ENCODE data around the gene ABCA3. TPM values are rescaled to one million over a fixed set of nuclear protein-coding genes. Genes with fewer than 3 reads are reported as not detected.

Gene ABCA3
- total and polyA plus RNA-seq, 11 donors: 6.7 to 16.5 (median 9.6) TPM

DNA sequence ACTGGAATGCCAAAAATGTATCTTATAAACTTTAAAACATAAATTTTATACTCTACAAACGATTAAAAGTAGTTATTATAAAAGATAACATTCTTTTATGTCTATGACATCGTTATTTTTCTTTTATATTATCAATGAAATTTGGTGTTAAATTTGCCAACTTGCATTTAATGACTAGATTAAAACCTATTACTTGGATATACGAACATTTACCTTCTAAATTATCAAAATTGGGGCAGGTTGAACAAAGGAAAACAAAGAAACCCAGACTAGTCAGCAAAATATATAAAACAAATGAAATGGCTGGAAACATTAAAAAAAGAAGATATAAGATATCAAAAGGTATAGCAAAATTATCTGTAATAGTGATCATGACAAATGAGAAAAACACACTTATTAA is 34.1 kb upstream of the ABCA3 start:
- Histone ChIP-seq H3K27ac (no peak overlapping the region), H3K4me1 (peaks cover 0 to 20% (median 9%) of the 10 kb centered on the region in 12 donors), H3K9me3 (no peaks in the 10 kb centered on the region), H3K27me3 (no peaks in the 10 kb centered on the region), H3K36me3 (no peaks in the 10 kb centered on the region), H3K4me3 (no peak overlapping the region)
- intact Hi-C loops (cut with DNase I): no loop called here
- ATAC-seq (no peak), DNase-seq (no peak)
- 65 to 68% (median 65%) methylated on average over 3 of the region's 3 CpGs for WGBS, 4 donors
- TF ChIP-seq, protein P1, sequence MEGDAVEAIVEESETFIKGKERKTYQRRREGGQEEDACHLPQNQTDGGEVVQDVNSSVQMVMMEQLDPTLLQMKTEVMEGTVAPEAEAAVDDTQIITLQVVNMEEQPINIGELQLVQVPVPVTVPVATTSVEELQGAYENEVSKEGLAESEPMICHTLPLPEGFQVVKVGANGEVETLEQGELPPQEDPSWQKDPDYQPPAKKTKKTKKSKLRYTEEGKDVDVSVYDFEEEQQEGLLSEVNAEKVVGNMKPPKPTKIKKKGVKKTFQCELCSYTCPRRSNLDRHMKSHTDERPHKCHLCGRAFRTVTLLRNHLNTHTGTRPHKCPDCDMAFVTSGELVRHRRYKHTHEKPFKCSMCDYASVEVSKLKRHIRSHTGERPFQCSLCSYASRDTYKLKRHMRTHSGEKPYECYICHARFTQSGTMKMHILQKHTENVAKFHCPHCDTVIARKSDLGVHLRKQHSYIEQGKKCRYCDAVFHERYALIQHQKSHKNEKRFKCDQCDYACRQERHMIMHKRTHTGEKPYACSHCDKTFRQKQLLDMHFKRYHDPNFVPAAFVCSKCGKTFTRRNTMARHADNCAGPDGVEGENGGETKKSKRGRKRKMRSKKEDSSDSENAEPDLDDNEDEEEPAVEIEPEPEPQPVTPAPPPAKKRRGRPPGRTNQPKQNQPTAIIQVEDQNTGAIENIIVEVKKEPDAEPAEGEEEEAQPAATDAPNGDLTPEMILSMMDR (IDR thresholded peaks at IDR 0.05): no peak
- no peak for TF ChIP-seq POLR2A (IDR thresholded peaks at IDR 0.05)

DNA sequence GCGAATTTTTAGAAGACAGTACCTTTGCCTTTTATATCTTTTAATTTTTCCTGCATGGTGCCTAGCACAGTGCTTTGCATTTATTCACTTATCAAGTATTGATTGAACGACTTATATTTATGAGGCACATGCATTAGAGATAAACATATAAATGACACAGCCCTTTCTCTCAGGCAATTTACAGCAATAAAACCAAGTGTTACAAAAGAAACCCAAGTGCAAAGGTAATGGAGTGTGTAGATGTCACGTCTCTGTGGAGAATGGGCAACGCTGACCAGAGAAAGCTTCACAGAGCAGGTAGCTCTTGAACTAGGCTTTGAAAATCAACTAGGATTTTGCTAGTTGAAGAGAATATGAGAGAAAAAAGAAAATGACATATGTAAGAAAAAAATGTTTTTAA is 32.6 kb upstream of the ABCA3 start:
- Histone ChIP-seq H3K27ac (no peak overlapping the region), H3K36me3 (no peaks in the 10 kb centered on the region), H3K4me1 (peaks cover 0 to 20% (median 9%) of the 10 kb centered on the region in 12 donors), H3K27me3 (no peaks in the 10 kb centered on the region), H3K9me3 (no peaks in the 10 kb centered on the region), H3K4me3 (no peak overlapping the region)
- WGBS, 4 donors: 72 to 95% (median 93%) methylated on average over 4 of the region's 4 CpGs
- intact Hi-C loops (cut with DNase I): no loop called here
- TF ChIP-seq, protein P1 (IDR thresholded peaks at IDR 0.05): no peak
- TF ChIP-seq POLR2A (IDR thresholded peaks at IDR 0.05): no peak
- DNase-seq: no peak
- no peak for ATAC-seq

DNA sequence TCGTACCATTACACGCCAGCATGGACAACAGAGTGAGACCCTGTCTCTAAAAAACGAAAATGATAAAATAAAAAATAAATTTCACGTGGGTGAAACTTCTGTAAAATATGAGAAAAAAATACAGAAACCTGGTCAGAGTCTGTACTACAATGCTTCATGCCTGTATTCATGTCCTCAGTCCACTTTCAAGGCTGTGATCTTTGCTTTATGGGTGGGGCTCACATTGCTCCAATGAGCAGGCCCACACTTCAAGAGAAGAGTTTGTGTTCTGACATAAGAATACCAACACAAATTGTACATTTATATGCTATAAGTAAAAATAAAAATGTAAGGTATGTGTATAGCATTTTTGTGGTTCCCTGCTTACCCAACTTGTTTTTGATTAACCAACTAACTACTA is 32.2 kb upstream of the ABCA3 start:
- 85 to 87% (median 87%) methylated on average over 4 of the region's 4 CpGs for WGBS, 4 donors
- ATAC-seq (no peak), DNase-seq (no peak)
- Histone ChIP-seq H3K4me3 (no peak overlapping the region), H3K4me1 (peaks cover 0 to 20% (median 9%) of the 10 kb centered on the region in 12 donors), H3K27ac (no peak overlapping the region), H3K9me3 (no peaks in the 10 kb centered on the region), H3K36me3 (no peaks in the 10 kb centered on the region), H3K27me3 (no peaks in the 10 kb centered on the region)
- TF ChIP-seq POLR2A (IDR thresholded peaks at IDR 0.05): no peak
- TF ChIP-seq, protein P1 (IDR thresholded peaks at IDR 0.05): no peak
- intact Hi-C loops (cut with DNase I): no loop called here

DNA sequence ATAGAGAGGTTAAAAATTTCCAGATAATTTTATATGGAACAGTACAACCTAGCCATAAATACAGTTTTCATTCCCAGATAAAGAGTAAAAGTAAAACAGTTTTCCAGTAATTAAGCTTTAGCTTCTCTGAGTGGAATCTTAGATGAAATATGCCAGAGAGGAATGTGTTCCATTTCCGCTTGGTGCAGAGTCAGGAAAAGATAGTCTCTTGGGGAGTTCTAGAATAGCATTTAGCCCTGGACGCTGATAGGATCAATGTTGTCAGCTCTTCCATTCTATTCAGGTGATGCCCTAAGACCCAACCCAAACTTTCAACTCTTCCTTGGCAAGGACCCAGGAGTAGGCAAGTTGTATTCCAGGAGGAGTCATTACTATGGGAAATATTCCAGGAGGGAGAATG is 30.9 kb upstream of the ABCA3 start:
- peak in 1 of 5 donors; percentile 10 for DNase-seq
- H3K27ac ChIP-seq: peak overlapping the region in 7 of 12 donors; percentile 3 to 66 (median 46)

More for the DNA sequence above, 30.9 kb upstream of the ABCA3 start:
- TF ChIP-seq, protein P1 (IDR thresholded peaks at IDR 0.05): no peak
- no peak for TF ChIP-seq POLR2A (IDR thresholded peaks at IDR 0.05)
- peak in 3 of 4 donors; percentile 34 to 54 (median 41) for ATAC-seq
- H3K27me3 ChIP-seq: no peaks in the 10 kb centered on the region
- intact Hi-C loops (cut with DNase I): no loop called here
- H3K4me3 ChIP-seq: no peak overlapping the region
- peaks cover 0 to 20% (median 9%) of the 10 kb centered on the region in 12 donors for H3K4me1 ChIP-seq
- H3K9me3 ChIP-seq: no peaks in the 10 kb centered on the region
- WGBS, 4 donors: 38 to 66% (median 48%) methylated on average over 2 of the region's 2 CpGs
- no peaks in the 10 kb centered on the region for H3K36me3 ChIP-seq
